Suppressor macrophage (primary cell): ENCODE measurements around the gene ADRM1.

Experiments
- DNase-seq, 4 experiments: peaks; one replicate each; pipeline ENCODE4 v3.0.0-alpha.2; 2020 to 2022

The ADRM1 gene

DNA sequence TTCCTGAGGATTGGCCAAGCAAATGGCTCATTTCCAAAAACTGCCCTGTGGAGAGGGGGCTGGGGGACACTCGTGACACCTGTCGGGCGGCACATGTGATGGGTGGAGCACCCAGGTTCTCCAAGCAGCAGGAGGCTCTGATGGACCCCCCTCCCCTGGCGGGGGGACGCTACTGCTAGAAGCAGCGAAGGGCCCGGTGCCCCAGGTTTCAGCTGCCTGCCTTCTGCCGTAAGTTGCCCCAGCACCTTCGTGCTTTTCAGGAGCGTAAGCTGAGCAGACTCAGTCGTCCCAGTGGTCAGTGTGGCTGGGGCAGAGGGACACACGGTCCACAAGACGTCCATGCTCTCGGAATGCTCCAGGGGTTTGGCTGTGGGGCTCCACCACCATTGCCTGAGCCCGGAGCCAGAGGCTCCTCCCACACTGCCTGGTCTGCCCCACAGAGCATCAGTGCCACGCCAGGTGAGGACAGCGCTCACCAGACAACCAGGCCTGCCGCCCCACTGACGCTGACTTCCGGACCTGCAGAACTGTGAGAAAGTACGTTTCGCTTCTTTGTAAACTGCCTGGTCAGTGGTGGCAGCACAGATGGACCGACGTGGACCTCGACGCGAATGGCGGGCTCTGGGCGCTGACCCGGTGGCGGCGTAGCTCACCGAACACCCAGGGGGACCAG is 4.1 kb upstream of the ADRM1 start:
- no peak for DNase-seq

GRCh38 chr20:62299666-62300236 is 3.0 kb upstream of the ADRM1 start:
- no peak for DNase-seq

- DNase-seq = no peak
These were observed 2.5 kb upstream of the ADRM1 start for GRCh38 chr20:62300319-62300718.

DNA sequence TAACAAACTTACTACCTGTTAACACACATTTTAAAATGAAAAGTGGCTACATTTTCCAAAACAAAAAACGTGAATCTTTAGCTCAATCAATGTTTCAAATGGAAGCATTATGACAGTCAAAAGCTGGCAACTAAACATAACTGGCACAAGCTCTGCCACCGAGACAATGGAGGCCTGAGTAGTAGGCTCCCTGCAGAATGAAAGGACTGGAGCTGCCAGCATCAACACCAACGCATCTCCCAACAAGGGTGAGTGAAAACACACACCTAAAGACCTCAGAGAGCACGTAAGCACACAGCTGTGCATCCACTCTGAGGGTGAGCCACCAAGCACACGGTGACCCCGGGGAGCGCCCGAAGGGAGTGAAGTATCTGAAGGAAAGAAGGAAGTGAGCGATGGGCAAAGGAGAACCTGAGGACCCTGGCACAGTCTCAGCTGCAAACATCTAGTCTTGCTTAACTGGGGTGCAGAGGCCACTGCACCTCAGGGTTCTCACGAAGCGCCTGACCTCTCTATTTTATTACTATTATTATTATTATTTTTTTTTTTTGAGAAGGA is 1.6 kb upstream of the ADRM1 start:
- DNase-seq = no peak

DNA sequence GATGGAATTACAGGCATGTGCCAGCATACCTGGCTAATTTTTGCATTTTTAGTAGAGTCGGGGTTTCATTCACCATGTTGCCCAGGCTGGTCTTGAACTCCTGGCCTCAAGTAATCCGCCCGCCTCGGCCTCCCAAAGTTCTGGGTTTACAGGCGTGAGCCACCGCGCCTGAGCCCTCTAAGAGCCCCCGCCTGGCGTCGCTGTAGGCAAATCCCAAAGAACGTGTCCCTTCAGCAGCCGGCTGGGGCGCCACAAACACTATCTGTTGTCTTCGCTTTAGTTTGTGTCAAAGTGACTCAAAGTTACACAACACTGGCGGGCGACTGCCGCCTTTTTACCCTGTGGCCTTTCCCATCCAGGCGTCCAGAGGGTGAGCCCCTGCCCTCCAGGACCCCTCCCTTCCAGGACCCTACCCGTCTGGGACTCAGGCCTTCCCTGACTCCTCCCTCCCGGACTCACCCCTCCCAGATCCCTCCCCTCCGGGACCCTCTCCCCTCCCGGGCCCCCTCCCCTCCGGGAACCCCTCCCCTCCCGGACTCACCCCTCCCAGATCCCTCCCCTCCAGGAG is 940 bp upstream of the ADRM1 start:
- DNase-seq = peak; percentile 97 to 98 (median 98)

DNA sequence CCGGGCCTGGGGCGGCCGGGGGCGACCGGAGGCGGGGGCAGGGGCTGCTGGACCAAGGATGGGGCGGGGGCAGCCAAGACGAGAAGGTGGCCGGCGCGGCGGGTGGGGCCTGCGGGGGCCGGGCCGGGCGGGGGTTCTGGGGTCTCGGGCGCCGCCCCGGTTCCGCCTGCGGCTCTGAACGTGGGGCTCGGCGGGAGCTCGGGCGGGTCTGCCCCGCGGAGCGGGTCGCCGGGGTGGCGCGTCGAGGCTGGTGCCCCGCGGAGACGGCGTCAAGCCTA is 204 bp downstream of the ADRM1 start:
- no peak for DNase-seq

- DNase-seq = peak; percentile 27 to 57 (median 44)
These were observed 786 bp downstream of the ADRM1 start for GRCh38 chr20:62303340-62304226.

- DNase-seq = no peak
These were observed 1.7 kb downstream of the ADRM1 start for GRCh38 chr20:62304331-62305148.

DNA sequence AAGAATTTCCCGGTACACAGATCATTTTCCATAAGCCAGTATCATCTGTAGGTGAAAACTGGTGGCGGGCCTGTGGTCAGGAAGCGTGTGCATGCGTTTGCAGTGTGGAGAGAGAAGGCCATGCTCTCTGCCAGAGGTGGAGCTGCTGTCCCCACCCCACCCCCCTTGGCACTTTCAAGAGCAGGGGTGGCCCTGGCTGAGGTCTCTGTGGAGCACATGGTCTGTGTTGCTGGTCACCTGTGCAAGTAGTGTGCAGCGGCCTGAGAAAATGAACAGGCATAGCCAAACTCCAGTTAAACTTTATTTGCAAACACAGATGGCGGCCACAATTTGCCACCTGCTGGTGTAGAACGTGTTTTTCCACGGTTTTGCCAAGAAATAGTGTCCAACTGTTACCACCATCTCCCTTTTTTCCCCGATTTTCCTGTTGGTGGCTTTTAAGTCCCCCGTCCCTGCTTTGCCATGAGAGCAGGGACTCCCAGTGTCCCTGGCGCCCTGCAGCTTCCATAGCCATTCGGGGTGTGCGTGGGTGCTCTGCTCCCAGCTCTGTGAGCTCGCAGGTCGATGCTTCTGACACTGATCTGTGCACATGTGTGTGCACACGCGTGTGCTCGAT is 2.5 kb downstream of the ADRM1 start:
- DNase-seq = no peak

GRCh38 chr20:62305765-62306413 is 3.1 kb downstream of the ADRM1 start:
- no peak for DNase-seq

- DNase-seq = no peak
These were observed 3.8 kb downstream of the ADRM1 start for GRCh38 chr20:62306414-62307187.

DNA sequence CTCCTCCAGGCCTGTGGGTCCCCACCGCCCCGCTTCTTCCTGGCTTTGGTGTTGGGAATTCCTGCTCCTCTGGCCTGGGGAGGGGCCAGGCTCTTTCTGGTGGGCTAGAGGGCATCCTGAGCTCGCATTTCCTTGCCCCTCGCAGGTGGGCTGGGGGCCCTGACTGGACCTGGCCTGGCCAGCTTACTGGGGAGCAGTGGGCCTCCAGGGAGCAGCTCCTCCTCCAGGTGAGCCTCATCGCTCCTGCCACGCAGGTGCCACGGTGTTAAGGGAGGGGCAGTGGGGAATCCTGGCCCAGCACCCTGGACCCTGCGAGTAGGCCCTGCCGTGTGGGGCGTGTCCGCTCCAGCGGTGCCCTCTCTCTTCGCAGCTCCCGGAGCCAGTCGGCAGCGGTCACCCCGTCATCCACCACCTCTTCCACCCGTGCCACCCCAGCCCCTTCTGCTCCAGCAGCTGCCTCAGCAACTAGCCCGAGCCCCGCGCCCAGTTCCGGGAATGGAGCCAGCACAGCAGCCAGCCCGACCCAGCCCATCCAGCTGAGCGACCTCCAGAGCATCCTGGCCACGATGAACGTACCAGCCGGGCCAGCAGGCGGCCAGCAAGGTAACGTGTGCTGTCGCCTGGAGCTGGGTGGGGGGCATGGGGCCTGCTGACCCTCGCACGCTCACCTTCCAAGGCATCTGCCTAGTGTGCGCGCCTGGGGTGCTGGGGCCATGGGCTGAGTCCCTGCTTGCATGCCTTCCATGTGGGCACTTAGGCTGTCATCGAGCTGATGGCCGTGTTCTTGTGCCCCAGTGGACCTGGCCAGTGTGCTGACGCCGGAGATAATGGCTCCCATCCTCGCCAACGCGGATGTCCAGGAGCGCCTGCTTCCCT is 4.7 kb downstream of the ADRM1 start:
- DNase-seq = no peak

DNA sequence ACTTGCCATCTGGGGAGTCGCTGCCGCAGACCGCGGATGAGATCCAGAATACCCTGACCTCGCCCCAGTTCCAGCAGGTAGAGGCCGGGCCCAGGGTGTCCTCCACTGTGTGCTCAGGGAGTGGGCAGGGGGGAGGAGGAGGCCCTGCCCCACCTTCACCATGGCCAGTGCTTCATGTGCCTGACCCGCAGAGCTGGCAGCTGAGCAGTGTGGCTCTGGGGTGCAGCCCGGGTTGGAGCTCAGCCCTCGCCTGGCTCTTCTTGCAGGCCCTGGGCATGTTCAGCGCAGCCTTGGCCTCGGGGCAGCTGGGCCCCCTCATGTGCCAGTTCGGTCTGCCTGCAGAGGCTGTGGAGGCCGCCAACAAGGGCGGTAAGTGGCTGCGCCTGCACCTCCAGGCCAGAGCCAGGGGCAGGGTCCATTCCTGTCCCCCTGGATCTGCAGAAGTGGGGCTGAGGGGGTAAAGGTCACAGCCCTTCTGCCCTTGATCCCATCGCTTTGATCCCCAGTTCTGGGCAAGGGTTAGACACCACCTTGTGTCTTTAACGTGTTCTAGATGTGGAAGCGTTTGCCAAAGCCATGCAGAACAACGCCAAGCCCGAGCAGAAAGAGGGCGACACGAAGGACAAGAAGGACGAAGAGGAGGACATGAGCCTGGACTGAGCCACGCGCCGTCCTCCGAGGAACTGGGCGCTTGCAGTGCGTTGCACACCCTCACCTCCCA is 5.5 kb downstream of the ADRM1 start:
- DNase-seq = no peak

- no peak for DNase-seq
These were observed 6.6 kb downstream of the ADRM1 start for GRCh38 chr20:62309198-62309944.

GRCh38 chr20:62309947-62310756 is 7.4 kb downstream of the ADRM1 start:
- no peak for DNase-seq

DNA sequence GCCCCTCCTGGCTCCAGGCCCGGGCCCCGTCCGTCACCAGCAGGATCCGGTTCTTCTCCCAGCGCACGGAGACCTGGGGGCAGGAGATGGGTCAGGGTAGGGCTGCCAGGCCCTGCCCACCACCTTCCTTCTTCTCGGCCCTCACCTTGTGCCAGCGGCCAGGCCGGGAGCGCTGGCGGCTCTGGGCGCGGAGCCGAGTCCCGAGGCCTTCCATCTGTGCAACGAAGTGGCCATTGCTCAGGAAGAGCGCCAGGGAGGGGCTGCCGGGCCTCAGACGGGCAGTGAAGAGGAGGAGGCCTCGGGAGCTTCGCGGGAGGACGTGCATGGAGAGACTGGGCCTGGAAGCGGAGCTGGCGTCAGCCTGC is 7.9 kb downstream of the ADRM1 start:
- no peak for DNase-seq

- DNase-seq = no peak
These were observed 8.4 kb downstream of the ADRM1 start for GRCh38 chr20:62311150-62311549.
